WTC11 (cell line): ENCODE data around the gene UNC93A. TPM values are rescaled to one million over a fixed set of nuclear protein-coding genes. Genes with fewer than 3 reads are reported as not detected.

Experiments used
- ATAC-seq: fragments of 200-7000 bp; cut with Tn5 transposase; 2 replicates; pipeline ENCODE4 v1.10.0; 2021; ENCODE audit warnings: mild to moderate bottlenecking, moderate library complexity
- CTCF ChIA-PET: fragments of 300-600 bp; sonication (Branson Sonifier 250); formaldehyde crosslinking; loops from one replicate; lab custom pipeline; 2021; ENCODE audit warnings: antibody characterized with exemption; lab: Charles Lee
- POLR2A ChIA-PET: fragments of 350-600 bp; sonication (Branson Sonifier 250); formaldehyde crosslinking; loops from one replicate; lab custom pipeline; 2021; ENCODE audit warnings: antibody characterized with exemption; lab: Charles Lee
- DNase-seq: peaks from one replicate; pipeline ENCODE4 v3.0.0; 2021; ENCODE audit warnings: low spot score
- H3K27ac Mint-ChIP-seq: 2 replicates; pipeline ENCODE4 v1.8.0; 2021; ENCODE audit warnings: mixed read lengths
- H3K27me3 Mint-ChIP-seq: 2 replicates; pipeline ENCODE4 v1.8.0; 2021; ENCODE audit warnings: low read depth, mild to moderate bottlenecking, moderate library complexity, mixed read lengths
- H3K36me3 Mint-ChIP-seq: 2 replicates; pipeline ENCODE4 v1.8.0; 2021; ENCODE audit warnings: mixed read lengths
- H3K4me1 Mint-ChIP-seq: 2 replicates; pipeline ENCODE4 v1.8.0; 2022; ENCODE audit warnings: mixed read lengths
- H3K4me3 Mint-ChIP-seq: 2 replicates; pipeline ENCODE4 v1.8.0; 2021; ENCODE audit warnings: mild to moderate bottlenecking, moderate library complexity, mixed read lengths
- H3K9me3 Mint-ChIP-seq: 2 replicates; pipeline ENCODE4 v1.8.0; 2021; ENCODE audit warnings: mixed read lengths
- ELF4 ChIP-seq: sonication (generic); formaldehyde crosslinking; IDR thresholded peaks from 2 replicates; pipeline ENCODE4 v1.8.1; 2022; ENCODE audit warnings: low read depth, mild to moderate bottlenecking, moderate library complexity, missing genetic modification reagents
- FOXJ3 ChIP-seq: sonication (generic); formaldehyde crosslinking; IDR thresholded peaks from 2 replicates; pipeline ENCODE4 v1.9.0; 2021; ENCODE audit warnings: missing genetic modification reagents, mild to moderate bottlenecking, borderline replicate concordance
- GTF2I ChIP-seq: fragments of 250-450 bp; sonication (Bioruptor Pico); conservative IDR thresholded peaks from 2 replicates; pipeline ENCODE4 v1.4.0; 2021; ENCODE audit warnings: mild to moderate bottlenecking
- HMGA2 ChIP-seq: fragments of 250-450 bp; sonication (Bioruptor Pico); IDR thresholded peaks from 2 replicates; pipeline ENCODE4 v1.4.0; 2021; ENCODE audit warnings: mild to moderate bottlenecking, moderate library complexity
- total RNA-seq: library from RNA; stranded (reverse); gene quantifications from 3 replicates; pipeline ENCODE4 v1.2.3, GENCODE V29; 2021
- TF ChIP-seq, protein P1 (sequence below): fragments of 250-450 bp; sonication (Bioruptor Pico); IDR thresholded peaks from 2 replicates; pipeline ENCODE4 v1.9.0; 2021; ENCODE audit warnings: moderate library complexity, mild to moderate bottlenecking, inconsistent platforms, borderline replicate concordance
- TF ChIP-seq, protein P2 (sequence below): sonication (generic); formaldehyde crosslinking; IDR thresholded peaks from 2 replicates; pipeline ENCODE4 v1.8.0; 2022; ENCODE audit warnings: mild to moderate bottlenecking, missing genetic modification reagents
- TF ChIP-seq, protein P3 (sequence below): sonication (generic); formaldehyde crosslinking; IDR thresholded peaks from 2 replicates; pipeline ENCODE4 v1.8.1; 2023; ENCODE audit warnings: mild to moderate bottlenecking, moderate library complexity, missing genetic modification reagents
- TF ChIP-seq, protein P4 (sequence below): sonication (generic); formaldehyde crosslinking; IDR thresholded peaks from 2 replicates; pipeline ENCODE4 v1.8.1; 2022; ENCODE audit warnings: mild to moderate bottlenecking, missing genetic modification reagents, moderate library complexity, borderline replicate concordance
- TF ChIP-seq, protein P5 (sequence below): sonication (generic); formaldehyde crosslinking; IDR thresholded peaks from 2 replicates; pipeline ENCODE4 v1.8.1; 2023; ENCODE audit warnings: mild to moderate bottlenecking, missing genetic modification reagents
- TF ChIP-seq, protein P6 (sequence below): sonication (generic); formaldehyde crosslinking; IDR thresholded peaks from 2 replicates; pipeline ENCODE4 v1.8.1; 2022; ENCODE audit warnings: mild to moderate bottlenecking, moderate library complexity, missing genetic modification reagents
- TF ChIP-seq, protein P7 (sequence below): sonication (generic); formaldehyde crosslinking; IDR thresholded peaks from 2 replicates; pipeline ENCODE4 v1.8.1; 2023; ENCODE audit warnings: mild to moderate bottlenecking, missing genetic modification reagents, moderate library complexity

UNC93A gene
- total RNA-seq, 1 experiment from 2014 or later = 0.70 TPM

DNA sequence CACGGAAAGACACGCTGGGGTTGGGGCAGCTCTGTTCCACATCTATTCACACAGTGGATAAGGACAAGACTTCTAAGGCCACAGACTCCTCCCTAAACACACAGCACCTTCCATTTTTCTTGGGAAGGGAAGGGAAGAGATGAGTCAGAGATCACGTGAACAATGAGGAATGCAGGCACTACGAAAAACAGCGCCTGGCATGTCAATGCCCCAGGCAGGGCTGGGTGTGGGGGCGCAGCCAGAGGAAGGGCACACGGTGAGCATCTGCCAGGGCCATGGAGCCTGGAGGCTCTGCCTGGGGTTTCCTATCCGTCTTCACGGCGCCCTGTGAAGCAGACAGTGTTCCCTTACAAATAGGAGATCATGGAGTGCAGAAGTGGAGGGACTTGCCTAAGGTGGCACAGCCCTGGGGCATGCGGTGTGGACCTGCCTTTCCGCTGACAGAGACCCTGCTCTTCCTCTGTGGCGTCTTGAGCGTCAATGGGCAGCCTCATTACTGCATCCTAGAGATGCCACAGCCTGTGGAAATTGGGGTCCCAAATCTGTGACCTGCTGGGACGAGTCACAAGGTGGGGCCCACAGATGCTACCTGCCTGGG lies 15.4 kb downstream of the UNC93A start:
- peaks cover 9% of the 10 kb centered on the region for H3K9me3 Mint-ChIP-seq
- POLR2A ChIA-PET = no interaction called here
- H3K27ac Mint-ChIP-seq = no peak overlapping the region
- TF ChIP-seq, protein P1, sequence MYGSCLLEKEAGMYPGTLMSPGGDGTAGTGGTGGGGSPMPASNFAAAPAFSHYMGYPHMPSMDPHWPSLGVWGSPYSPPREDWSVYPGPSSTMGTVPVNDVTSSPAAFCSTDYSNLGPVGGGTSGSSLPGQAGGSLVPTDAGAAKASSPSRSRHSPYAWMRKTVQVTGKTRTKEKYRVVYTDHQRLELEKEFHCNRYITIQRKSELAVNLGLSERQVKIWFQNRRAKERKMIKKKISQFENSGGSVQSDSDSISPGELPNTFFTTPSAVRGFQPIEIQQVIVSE (CRISPR knock-in tag) = no peak
- TF ChIP-seq, protein P2, sequence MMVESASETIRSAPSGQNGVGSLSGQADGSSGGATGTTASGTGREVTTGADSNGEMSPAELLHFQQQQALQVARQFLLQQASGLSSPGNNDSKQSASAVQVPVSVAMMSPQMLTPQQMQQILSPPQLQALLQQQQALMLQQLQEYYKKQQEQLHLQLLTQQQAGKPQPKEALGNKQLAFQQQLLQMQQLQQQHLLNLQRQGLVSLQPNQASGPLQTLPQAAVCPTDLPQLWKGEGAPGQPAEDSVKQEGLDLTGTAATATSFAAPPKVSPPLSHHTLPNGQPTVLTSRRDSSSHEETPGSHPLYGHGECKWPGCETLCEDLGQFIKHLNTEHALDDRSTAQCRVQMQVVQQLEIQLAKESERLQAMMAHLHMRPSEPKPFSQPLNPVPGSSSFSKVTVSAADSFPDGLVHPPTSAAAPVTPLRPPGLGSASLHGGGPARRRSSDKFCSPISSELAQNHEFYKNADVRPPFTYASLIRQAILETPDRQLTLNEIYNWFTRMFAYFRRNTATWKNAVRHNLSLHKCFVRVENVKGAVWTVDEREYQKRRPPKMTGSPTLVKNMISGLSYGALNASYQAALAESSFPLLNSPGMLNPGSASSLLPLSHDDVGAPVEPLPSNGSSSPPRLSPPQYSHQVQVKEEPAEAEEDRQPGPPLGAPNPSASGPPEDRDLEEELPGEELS = no peak
- TF ChIP-seq FOXJ3 = no peak
- TF ChIP-seq, protein P3, sequence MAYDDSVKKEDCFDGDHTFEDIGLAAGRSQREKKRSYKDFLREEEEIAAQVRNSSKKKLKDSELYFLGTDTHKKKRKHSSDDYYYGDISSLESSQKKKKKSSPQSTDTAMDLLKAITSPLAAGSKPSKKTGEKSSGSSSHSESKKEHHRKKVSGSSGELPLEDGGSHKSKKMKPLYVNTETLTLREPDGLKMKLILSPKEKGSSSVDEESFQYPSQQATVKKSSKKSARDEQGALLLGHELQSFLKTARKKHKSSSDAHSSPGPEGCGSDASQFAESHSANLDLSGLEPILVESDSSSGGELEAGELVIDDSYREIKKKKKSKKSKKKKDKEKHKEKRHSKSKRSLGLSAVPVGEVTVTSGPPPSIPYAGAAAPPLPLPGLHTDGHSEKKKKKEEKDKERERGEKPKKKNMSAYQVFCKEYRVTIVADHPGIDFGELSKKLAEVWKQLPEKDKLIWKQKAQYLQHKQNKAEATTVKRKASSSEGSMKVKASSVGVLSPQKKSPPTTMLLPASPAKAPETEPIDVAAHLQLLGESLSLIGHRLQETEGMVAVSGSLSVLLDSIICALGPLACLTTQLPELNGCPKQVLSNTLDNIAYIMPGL (CRISPR knock-in tag) = no peak
- no peak for TF ChIP-seq HMGA2
- TF ChIP-seq, protein P4, sequence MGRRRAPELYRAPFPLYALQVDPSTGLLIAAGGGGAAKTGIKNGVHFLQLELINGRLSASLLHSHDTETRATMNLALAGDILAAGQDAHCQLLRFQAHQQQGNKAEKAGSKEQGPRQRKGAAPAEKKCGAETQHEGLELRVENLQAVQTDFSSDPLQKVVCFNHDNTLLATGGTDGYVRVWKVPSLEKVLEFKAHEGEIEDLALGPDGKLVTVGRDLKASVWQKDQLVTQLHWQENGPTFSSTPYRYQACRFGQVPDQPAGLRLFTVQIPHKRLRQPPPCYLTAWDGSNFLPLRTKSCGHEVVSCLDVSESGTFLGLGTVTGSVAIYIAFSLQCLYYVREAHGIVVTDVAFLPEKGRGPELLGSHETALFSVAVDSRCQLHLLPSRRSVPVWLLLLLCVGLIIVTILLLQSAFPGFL = no peak
- TF ChIP-seq, protein P5, sequence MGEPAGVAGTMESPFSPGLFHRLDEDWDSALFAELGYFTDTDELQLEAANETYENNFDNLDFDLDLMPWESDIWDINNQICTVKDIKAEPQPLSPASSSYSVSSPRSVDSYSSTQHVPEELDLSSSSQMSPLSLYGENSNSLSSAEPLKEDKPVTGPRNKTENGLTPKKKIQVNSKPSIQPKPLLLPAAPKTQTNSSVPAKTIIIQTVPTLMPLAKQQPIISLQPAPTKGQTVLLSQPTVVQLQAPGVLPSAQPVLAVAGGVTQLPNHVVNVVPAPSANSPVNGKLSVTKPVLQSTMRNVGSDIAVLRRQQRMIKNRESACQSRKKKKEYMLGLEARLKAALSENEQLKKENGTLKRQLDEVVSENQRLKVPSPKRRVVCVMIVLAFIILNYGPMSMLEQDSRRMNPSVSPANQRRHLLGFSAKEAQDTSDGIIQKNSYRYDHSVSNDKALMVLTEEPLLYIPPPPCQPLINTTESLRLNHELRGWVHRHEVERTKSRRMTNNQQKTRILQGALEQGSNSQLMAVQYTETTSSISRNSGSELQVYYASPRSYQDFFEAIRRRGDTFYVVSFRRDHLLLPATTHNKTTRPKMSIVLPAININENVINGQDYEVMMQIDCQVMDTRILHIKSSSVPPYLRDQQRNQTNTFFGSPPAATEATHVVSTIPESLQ (CRISPR knock-in tag) = no peak
- CTCF ChIA-PET = interaction anchor here (0.7 to 2.2 kb wide), 3 partner anchors 9 to 69 kb away, joined by 3 to 7 read pairs (median 3); no protein-coding TSS in a partner anchor
- ATAC-seq = no peak
- H3K36me3 Mint-ChIP-seq = peaks cover 5% of the 10 kb centered on the region
- no peak for DNase-seq
- no peak overlapping the region for H3K4me3 Mint-ChIP-seq
- H3K4me1 Mint-ChIP-seq = peaks cover 37% of the 10 kb centered on the region
- H3K27me3 Mint-ChIP-seq = peaks cover 23% of the 10 kb centered on the region

DNA sequence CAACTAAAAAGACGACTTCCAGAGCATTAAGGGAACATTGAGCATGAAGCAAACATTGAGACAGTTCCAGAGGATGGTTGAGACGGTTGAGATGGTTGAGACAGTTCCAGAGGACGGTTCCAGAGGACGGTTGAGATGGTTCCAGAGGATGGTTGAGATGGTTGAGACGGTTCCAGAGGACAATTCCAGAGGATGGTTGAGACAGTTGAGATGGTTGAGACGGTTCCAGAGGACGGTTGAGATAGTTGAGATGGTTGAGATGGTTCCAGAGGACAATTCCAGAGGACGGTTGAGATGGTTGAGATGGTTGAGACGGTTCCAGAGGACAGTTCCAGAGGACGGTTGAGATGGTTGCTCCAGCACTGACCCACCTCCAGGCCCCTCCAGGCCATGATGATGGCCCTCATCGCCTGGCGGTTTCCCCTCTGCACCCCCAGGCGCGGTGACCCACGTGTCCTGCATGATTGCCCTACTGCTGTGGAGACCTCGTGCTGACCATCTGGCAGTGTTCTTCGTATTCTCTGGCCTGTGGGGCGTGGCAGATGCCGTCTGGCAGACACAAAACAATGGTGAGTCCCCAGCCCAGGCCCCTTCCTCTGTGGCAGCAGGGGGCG lies 16.3 kb downstream of the UNC93A start:
- H3K4me3 Mint-ChIP-seq = no peak overlapping the region
- CTCF ChIA-PET = interaction anchor here (0.7 kb wide), 1 partner anchor 68 kb away, joined by 3 read pairs; no protein-coding TSS in a partner anchor
- no peak overlapping the region for H3K27ac Mint-ChIP-seq
- no peak for ATAC-seq
- TF ChIP-seq GTF2I (CRISPR knock-in tag) (no peak), ELF4 (CRISPR knock-in tag) (no peak)
- TF ChIP-seq, protein P6, sequence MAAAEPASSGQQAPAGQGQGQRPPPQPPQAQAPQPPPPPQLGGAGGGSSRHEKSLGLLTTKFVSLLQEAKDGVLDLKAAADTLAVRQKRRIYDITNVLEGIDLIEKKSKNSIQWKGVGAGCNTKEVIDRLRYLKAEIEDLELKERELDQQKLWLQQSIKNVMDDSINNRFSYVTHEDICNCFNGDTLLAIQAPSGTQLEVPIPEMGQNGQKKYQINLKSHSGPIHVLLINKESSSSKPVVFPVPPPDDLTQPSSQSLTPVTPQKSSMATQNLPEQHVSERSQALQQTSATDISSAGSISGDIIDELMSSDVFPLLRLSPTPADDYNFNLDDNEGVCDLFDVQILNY (CRISPR knock-in tag) = no peak
- TF ChIP-seq, protein P7, sequence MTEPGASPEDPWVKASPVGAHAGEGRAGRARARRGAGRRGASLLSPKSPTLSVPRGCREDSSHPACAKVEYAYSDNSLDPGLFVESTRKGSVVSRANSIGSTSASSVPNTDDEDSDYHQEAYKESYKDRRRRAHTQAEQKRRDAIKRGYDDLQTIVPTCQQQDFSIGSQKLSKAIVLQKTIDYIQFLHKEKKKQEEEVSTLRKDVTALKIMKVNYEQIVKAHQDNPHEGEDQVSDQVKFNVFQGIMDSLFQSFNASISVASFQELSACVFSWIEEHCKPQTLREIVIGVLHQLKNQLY (CRISPR knock-in tag) = no peak
- TF ChIP-seq, all 79 proteins: peak for 0
- Mint-ChIP-seq H3K4me1 (peaks cover 35% of the 10 kb centered on the region), H3K27me3 (peaks cover 23% of the 10 kb centered on the region), H3K36me3 (peaks cover 5% of the 10 kb centered on the region), H3K9me3 (peaks cover 9% of the 10 kb centered on the region)
- DNase-seq = no peak
- POLR2A ChIA-PET = no interaction called here
